Stimulated activated CD4-positive, alpha-beta T cell treated with anti-CD3 and anti-CD28 coated beads, Interleukin-12 subunit alpha, Interleukin-12 subunit beta, amount 100 ng/mL, for 4 hours (primary cell): Measurements from ENCODE around the gene CCDC63.

ENCODE experiments used
- DNase-seq: peaks from one replicate; pipeline ENCODE4 v3.0.0-alpha.2; 2020

CCDC63 gene

DNA sequence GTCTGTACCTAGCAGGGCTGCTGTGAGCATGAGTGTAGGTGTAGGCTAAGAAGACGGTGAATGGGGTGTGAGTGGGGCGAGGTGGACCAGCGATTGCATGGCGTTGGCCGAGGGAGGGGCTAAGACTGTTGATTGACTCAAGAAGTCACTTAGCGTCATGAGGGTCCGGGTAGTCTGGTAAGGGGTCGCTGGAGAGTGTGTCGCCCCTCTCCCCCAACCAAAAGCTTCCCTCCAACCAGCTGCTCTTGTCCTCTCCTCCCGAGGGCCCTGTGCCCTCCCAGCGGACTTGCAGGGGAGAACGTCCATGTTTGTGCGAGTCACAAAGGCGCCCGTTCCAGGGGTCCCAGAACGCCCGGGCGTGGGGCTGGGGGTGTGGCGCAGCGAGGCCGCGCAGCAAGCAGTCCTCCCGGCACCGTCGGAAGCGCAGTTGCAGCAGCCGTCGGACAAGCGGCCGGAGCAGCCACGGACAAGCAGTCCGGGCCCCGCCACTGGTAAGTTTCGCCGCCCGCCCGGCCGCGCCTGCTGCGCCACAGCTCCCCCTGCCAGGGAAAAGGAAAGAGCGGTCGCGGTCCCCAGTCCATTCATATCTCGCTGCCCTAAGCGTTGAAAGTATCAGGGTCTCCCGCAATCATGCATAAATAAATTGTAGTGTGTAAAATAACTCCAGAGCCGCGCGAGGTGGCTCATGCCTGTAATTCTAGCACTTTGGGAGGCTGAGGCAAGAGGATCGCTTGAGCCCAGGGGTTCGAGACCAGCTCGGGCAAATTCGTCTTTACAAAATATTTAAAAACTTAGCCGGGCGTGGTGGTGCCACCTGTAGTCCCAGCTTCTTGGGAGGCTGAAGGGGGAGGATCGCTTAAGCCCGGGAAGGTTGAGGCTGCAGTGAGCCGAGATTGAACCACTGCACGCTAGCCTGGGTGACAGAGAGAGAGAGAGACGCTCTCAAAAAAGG, at the start of gene CCDC63:
TSS of gene CCDC63 (plus strand) at position 373 of the 952 bp plus-strand sequence. CDS start 5,968 bp downstream, outside the sequence.
- DNase-seq, result peak; percentile 24

DNA sequence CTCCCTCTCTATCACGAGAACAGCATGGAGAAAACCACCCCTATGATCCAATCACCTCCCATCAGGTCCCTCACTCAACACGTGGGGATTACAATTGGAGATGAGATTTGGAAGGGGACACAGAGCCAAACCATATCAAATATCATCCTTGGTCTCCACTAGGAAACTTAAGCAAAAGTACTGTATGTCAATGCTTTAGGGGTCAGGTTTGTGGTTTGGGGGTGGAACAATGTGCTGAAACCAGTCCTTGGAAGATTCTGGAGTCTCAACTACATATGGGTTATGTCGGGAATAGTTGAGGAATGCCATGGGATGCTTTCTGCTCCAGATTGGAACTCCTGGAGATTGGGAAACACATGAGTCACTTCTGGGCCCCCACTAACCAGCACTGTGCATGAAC, 48.3 kb upstream of the CCDC63 start:
- DNase-seq, result no peak

DNA sequence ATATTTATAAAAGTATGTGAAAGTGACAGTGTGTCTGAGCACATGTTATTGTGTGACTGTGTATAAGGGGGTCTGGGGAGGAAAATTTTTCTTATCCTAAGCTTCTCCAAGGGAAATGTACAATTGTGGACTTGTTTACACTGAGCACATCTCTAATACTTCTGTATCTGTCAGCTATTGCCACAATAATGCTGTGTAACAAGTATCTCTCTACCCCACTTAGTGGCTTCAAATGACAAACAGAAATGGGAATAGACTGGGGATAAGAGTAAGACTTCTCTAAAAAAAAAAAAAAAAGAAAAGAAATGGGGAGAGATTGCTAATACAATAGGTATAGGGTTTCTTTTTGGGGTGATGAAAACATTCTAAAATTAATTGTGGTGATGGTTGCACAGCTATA, 44.3 kb upstream of the CCDC63 start:
- no peak for DNase-seq

DNA sequence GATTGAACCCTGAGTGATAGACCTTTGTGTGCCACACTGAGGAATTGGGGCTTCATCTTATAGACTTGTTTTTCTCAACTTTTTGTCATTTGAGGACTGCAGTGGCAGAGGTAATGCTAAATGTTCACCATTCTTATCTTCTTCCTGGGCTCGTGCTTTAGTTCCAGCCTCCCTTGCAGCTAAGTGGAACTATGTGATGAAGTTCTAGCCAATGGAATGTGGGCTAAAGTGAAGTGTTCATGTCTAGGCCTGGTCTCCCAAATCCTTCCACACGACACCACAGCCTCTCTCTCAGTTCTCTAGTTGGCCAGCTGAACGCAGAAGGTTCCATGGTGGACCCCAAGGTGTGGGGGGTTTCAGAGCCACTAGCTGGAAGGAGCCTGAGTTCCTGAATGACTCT, 42.4 kb upstream of the CCDC63 start:
- DNase-seq, result no peak

DNA sequence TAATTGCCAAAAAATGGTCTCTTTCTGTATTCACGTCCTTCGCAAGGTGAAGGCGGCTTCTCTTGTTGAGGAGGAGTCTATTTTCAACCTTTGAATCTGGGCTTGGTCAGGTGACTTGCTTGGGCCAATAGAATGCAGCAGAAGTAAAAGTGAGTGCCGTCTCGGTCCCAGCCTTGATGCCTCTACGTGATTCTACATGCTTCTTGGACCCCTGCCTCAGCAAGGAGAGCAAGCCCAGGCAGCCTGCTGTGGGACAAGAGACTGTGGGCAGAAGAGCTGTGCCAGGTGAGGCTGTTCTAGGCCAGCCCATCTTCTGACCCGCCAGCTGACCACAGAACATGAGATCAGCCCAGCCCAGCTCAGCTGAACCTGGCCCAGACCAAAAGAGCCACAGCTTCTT, 39.1 kb upstream of the CCDC63 start:
- DNase-seq, result no peak

DNA sequence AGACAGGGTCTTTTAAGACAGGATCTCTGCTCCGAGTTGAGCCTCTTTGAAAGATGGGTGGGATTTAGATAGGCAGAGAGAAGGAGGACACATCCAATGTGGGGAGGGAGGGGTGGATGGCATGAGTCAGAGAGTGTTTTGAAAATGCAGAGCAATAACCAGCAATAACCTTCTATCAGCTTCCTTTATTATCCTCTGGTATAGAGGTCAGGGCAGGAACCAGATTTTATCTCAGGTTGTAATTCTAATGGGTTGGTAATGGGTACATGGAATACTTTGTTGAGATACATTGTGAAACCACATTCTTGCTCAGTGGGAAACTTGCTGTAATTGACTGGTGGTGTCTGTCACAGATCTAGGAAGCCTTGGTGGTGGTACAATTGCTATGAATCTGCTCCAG, 37.6 kb upstream of the CCDC63 start:
- DNase-seq, result no peak

DNA sequence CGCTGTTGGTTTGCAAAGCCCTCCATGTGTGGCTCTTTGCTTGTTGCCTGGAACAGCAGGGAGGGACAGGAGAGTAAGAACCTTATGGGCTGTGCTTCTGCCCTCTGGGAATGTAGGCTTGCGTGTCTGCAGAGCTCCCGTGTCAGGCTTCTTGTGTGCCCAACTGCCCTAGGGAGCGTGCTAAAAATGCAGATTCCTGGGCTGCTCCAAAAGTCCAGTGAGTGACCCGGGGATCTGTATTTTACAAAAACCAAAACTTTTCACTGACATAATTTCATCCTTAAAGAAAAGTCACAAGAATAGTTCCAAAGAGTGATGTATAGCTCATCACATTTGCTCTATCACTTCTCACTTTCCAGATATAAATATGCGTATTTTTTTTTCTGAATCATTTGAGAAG, 34.8 kb upstream of the CCDC63 start:
- DNase-seq, result no peak

DNA sequence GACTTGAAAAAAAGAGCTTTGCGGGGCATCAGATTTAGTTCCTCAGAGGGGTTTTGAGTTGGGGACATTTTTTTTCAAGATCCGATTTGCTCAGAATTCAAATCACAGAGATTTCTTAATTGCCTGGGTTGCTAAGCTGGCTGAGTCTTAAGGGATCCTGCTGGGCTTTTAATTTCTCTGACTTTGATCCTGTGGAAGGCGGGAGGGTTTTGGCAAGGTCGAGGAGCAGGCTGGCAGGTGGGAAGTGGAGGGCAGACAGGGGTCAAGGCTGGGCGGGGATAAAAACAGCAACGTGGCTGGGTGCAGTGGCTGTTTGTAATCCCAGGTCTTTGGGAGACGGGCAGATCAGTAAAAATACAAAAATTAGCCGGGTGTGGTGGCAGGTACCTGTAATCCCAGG, 33.5 kb upstream of the CCDC63 start:
- no peak for DNase-seq

DNA sequence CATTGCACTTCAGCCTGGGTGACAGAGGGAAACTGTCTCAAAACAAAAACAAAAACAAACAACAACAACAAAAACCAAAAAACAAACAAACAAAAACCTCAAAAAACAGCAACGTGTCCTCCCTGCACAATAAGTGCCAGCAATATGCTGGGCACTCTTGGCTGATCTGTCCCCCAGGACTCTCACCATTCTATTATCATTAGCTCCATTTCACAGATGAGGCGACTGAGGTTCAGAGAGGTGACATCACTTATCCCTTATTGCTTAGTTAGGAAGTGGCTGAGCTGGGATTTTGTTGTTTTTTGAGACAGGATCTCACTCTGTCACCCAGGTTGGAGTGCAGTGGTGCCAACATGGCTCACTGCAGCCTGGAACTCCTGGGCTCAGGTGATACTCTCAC, 33.0 kb upstream of the CCDC63 start:
- DNase-seq, result no peak

DNA sequence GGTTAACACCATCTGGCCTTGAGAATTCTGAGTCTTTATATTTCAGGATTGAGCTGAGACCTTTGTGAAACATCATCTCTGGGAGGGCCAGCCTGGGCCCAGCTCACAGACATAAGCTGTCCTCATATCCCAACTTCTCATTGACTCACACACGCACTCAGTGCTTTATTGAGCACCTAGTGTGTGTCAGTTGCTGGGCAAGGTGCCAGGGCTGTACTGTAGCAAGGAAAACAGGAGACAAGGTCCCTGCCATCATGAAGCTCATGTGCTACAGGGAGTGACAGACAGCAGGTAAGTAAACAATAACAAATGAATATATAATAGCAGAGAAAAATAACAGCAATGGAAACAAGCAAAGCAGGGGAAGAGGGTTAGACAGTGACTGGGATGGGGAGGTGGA, 30.5 kb upstream of the CCDC63 start:
- no peak for DNase-seq

DNA sequence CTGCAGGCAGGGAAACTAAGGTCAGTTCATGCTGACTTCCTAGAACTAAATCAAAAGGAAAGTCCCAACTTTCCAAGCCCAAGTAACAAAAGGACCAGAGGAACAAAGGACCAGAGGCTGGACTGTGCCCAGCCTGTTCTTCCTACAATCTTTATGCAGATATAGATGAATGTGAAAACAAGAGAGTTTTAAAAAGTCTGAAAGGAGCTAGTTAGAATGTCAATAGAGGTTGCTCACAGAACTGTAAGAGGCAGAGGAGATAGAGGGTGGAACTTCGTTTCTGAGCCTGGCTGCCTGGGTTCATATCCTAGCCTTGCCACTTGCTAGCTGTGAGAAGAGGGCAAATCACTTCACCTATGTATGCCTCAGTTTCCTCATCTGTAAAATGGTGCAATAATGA, 30.0 kb upstream of the CCDC63 start:
- no peak for DNase-seq

DNA sequence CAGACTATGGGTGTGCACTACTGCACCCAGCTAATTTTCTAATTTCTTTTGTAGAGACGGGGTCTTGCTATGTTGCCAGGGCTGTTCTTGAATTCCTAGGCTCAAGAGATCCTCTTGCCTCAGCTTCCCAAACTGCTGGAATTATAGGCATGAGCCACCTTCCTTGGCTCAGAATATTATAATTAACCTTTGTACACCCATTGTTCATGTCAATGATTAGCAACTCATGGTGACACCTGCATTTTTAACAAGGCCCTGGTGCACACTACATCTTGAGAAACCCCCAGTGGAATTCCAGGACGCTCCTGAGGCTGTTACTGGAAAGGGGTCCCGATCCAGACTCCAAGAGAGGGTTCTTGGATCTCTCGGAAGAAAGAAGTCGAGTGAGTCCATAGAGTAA, 28.3 kb upstream of the CCDC63 start:
- DNase-seq, result no peak

DNA sequence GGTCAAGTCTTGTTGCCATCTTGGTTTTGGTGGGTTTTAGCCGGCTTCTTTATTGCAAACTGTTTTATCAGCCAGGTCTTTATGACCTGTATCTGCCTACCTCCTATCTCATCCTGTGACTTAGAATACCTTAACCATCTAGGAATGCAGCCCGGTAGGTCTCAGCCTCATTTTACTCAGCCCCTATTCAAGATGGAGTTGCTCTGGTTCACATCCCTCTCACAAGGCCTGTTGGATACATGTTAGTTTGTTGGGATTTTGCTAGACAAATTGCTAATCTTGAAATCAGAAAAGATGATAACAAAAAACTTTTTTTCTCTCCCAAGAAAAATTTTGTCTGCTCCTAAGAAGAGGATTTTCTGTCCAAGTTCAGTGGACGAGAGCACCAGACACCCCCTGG, 27.6 kb upstream of the CCDC63 start:
- DNase-seq, result no peak

DNA sequence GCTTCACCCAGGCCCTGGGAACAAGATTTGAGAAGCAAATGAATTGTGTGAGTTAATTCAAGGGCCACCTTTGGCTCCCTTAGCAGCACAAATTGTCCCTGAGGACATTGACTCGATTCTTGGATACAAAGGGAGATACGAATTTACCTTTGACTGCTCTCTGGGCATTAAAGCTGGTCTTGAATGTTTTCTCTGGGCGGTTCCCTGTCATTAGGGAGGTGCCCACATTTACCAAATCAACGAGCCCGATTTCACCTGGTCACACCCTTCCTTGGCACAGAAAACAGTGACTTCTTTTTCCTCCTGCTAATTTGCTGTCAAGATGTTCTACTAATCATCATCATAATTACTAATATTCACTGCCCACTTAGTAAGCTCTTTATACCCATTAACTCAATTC, 27.1 kb upstream of the CCDC63 start:
- no peak for DNase-seq

DNA sequence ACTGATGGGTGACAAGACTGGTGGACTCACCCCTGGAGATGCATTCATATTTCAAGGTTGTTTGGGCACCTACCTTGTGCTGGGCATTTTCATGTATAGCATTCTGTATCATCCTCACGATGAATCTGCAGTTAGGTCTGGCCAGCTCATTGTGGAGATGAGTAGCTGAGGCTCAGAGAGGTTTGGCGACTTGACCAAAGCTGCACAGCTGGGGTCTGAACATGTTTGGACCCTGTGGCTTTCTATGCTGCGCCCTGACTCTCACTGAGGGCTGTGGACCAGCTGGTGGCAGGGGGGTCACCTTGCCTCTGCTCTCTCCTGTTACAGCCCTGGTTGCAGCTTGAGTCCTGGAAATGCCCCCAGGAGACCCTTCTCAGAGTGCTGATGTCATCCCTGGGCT, 24.9 kb upstream of the CCDC63 start:
- DNase-seq, result no peak

DNA sequence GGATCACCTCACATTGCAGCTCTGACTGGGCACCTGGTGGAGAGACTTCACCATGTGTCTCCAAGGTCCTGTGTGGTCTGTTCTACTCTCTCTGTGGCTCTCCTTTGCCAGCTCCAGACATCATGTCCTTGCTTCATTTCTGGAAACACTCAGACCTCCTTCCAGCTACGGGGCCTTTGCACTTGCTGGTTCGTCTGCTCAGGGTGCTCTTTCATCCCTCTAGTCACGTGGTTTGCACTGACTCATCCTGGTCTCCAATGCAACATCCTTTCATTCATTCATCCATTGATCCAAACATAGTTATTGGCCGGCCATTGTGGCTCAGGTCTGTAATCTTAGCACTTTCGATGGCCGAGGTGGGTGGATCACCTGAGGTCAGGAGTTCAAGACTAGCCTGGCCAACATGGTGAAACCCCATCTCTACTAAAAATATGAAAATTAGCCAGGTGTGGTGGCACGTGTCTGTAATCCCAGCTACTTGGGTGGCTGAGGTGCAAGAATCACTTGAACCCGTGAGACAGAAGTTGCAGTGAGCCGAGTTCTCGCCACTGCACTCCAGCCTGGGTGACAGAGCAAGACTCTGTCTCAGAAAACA, 23.9 kb upstream of the CCDC63 start:
- DNase-seq, result no peak

DNA sequence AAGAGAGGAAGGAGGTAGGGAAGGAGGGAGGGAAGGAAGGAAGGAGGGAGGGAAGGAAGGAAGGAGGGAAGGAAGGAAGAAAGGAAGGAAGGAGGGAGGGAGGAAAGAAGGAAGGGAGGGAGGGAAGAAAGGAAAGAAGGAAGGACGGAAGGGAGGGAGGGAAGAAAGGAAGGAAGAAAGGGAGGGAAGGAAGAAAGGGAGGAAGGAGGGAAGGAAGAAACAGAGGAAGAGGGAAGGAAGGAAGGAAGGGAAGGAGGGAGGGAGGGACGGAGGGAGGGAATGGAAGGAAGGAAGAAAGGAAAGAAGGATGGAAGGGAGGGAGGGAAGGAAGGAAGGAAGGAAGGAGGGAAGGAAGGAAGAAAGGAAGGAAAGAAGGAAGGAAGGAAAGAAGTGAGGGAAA, 22.4 kb upstream of the CCDC63 start:
- DNase-seq, result no peak

DNA sequence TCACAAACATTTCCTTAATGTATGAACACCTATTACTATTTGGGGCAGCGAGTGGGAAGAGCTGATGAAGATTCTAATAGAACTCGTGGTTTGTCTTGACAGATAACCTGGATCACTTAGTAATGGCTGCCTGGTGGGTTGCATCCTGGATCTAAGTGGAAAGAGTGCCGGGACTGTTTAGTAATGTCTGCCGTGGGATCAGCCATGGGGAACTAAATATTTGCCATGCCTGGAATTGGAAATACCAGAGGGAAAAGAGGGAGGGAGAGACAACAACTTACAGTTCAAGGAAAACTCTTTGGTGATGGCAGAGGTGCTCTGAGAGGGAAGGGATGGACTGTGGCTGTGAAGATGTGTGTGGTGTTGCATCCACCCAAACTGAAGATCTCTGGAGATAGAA, 21.3 kb upstream of the CCDC63 start:
- no peak for DNase-seq

DNA sequence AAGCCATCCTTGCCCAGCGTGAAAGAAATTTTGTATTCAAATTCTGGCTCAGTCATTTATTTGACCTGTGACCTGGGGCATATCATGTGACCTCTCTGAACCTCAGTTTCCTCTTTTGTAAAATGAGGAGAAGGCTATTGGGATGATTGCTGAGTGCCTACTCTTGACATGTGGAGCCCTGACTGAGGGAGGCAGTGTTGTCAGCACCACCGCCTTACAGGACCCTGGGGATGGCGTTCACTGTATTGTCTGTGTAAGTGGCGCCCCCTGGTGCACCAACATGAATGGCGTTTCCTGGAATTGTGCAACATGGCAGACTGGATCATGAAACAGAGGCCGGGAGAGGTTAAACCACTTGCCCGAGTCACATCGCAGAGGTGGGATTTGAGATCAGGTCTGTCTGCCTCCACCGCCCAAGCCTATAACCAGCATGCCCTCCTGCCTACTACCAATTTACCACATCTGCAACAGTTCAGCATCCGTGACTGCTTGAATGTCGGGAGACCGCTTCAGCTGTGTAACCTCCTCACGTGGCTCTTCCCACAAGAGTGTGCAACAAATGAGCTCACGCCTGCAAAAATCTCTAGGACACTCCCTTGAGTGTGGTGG, 20.1 kb upstream of the CCDC63 start:
- DNase-seq, result peak; percentile 88

DNA sequence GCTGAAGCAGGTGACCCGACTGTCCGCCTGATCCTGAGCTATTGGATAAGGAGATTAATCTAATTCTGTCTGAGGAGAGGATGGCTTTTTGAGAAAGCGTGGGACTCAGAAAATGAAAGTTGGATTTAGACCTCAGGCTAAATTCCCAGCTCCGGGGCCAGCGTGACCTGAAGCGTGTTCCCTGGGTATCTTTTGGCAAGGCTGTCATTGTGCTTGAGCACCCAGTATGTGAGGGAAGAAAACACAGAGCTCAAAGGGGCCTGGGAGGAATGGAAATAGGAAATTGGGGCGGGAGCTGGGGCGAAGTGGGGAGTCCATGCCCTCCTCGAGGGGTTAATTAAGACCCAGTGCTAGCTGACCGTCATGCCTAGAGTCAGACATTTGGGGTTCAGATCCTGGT, 17.5 kb upstream of the CCDC63 start:
- no peak for DNase-seq

DNA sequence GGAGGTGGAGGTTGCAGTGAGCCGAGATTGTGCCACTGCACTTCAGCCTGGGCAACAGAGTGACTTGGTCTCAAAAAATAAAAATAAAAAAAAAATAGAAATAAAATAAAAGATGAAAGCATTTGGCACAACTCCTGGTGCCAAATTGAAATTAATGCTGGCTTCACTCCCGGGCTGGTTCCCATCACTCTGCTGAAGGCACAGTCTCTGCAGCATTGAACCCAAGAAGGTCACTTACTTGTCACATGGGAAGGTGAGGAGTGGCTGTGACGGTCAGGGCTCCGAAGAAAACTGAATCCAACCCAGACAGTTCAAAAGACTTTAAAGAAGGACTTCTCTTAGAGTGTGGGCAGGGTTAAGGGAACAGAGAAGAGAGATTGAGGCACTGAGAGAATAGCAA, 10.5 kb upstream of the CCDC63 start:
- DNase-seq, result no peak

DNA sequence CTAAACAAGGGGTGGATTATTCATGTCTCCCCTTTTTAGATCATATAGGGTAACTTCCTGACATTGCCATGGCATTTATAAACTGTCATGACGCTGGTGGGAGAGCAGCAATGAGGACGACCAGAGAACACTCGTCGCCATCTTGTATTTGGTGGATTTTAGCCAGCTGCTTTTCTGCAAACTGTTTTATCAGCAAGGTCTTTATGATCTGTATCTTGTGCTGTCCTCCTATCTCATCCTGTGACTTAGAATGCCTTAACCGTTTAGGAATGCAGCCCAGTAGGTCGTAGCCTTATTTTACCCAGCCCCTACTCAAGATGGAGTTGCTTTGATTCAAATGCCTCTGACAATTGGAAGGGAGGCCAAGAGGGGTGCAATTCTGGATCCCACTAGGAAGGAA, 5.8 kb upstream of the CCDC63 start:
- DNase-seq, result no peak

DNA sequence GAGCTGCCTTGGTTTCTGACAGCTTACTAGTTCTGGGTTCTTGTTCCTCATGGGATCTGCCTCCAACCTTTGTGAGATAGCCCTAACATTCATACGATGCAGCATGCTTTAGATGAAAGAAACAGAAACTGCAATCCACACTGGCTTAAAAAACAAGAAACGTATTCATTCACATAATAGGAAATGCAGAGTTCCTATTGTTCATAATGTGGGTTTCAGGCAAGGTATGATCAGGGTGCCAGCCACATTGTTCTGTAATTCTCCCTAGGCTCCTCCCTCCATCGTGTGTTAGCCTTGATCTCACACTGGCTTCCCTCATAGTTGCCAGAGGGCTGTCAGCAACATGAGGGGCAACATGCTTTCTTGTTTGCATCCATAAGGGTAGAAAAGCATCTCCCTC, 2.7 kb upstream of the CCDC63 start:
- no peak for DNase-seq
